Retinal pigment epithelial cell (primary cell): Measurements from ENCODE around the gene PGA3.
"Not testable (repeated sequence)": the region's sequence is repeated elsewhere in the genome, so short reads cannot be mapped to it uniquely, and the experiment has no call there.

Source experiments
- DNase-seq: peaks from one replicate; pipeline ENCODE4 v3.0.0-alpha.2; 2010; ENCODE audit warnings: low read depth
- H3K4me3 ChIP-seq: 2 replicates; pipeline ENCODE4 v1.5.1; 2011; ENCODE audit warnings: mild to moderate bottlenecking, low read length, control low read depth, moderate library complexity
- CTCF ChIP-seq: conservative IDR thresholded peaks from 2 replicates; pipeline ENCODE4 v1.5.1; 2011; ENCODE audit warnings: low read depth, low read length, control low read depth, inconsistent platforms

Gene PGA3

GRCh38 chr11:61202950-61203746, at the start of gene PGA3:
Gene PGA3 (plus strand): TSS chr11:61203515. CDS start chr11:61203565, 50 bp downstream.
- not testable (repeated sequence) for DNase-seq, H3K4me3 ChIP-seq

DNA sequence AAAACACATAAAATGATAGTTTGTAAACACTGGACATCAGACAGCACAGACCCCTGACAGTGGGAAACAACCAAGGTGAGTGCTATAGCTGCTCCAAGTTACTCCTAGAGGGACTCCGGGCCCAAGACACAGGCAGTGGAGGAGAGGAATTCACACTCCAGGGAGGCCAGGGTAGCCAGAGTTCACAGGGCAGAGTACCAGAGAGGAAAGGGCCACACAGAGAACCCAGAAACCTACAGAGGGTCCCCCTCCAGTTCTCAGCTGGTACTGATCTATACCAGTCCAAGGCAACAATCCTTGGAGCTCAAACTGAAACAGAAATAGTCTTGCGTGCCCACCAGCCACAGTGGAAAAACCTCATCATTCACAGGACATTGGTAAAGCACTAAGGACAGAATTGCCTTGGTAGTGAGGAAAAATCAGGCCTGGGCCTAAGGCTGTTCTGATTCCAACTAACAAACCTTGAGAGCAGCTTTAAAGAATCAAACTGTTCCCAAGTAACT, 49.7 kb upstream of the PGA3 start:
- no peak for TF ChIP-seq CTCF
- no peak for DNase-seq
- H3K4me3 ChIP-seq, result no peak overlapping the region

GRCh38 chr11:61154528-61154927, 48.8 kb upstream of the PGA3 start:
- no peak for DNase-seq
- H3K4me3 ChIP-seq, result no peak overlapping the region
- no peak for TF ChIP-seq CTCF

GRCh38 chr11:61155312-61155711, 48.0 kb upstream of the PGA3 start:
- no peak for TF ChIP-seq CTCF
- H3K4me3 ChIP-seq, result no peak overlapping the region
- DNase-seq, result no peak

DNA sequence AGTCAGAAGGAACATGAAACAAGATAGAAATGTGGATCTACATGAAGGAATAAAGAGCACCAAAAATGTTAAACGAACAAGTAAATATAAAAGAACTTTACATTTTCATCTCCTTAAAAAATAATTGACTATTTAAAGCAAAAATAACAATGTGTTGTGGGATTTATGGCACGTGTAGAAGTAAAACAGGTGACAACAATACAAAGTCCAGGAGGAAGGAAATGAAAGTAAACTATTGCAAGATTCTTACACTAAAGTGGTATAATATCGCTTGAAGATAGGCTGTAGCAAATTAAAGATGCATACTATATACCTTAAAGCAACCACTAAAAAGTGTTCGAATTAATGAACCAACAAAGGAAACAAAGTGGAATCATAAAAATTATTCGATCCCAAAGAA, 47.6 kb upstream of the PGA3 start:
- DNase-seq, result no peak
- no peak overlapping the region for H3K4me3 ChIP-seq
- no peak for TF ChIP-seq CTCF

- no peak for TF ChIP-seq CTCF
- H3K4me3 ChIP-seq, result no peak overlapping the region
- no peak for DNase-seq
Observed at GRCh38 chr11:61157743-61158142, 45.6 kb upstream of the PGA3 start.

DNA sequence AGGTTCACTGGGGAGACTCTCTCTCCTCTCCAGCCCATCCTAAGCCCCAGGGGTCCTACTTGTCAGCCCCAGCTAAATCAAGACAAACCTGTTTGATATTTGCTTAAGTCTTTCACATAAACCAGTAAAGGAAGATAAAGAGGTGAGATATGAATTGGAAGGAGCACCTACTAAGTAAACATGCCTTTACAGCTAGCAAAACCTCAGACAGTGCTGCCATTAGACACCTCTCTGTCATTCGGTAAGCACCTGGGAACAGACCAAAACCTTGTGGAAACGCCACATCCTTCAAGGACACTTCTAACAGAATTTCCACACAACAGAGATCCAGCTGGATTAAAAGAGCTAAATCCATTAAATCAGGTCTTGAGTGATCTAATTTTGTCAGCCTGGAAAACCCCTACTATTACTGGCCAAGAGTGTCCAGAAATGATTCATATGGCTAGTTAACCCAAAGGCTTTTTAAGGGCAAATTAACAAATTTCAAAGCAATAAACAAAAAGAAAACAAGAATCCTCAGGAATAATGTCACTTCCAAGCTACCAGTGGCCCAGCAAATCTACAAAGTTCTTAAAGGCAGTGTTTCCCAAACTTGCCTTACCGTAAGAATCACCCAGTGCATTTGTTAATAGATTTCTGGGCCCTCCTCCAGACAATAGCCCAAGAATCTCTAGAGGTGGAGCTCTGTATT, 44.5 kb upstream of the PGA3 start:
- H3K4me3 ChIP-seq, result no peak overlapping the region
- TF ChIP-seq CTCF, result no peak
- DNase-seq, result no peak
